Head of caudate nucleus (tissue), 42 donors: ENCODE results near the gene APOE.
A peak's percentile ranks its signal among the peaks of the same experiment; 100 is the strongest.

Experiments
- DNase-seq, 42 donors: peaks; one replicate each; pipeline versions ENCODE4 v3.0.0 to v3.0.0-alpha.2; 2020 to 2021; ENCODE audit warnings: mixed read lengths in 7 of 42
- intact Hi-C: fragments of 100-400 bp; cut with DNase I; formaldehyde crosslinking; loops from one replicate; pipeline ENCODE4 v1.15.0; 2022

APOE gene

GRCh38 chr19:44939668-44940067 is 34.1 kb downstream of the APOE start:
- intact Hi-C loops, result no loop called here

GRCh38 chr19:44942067-44942571 is 36.5 kb downstream of the APOE start, which contains the start of gene APOC4:
TSS of gene APOC4 (plus strand) at chr19:44942237. CDS start at chr19:44942278, 41 bp downstream.
- intact Hi-C loops, result no loop called here
- no peak for DNase-seq

More at GRCh38 chr19:44939668-44940067, 34.1 kb downstream of the APOE start:
- DNase-seq, result no peak

DNA sequence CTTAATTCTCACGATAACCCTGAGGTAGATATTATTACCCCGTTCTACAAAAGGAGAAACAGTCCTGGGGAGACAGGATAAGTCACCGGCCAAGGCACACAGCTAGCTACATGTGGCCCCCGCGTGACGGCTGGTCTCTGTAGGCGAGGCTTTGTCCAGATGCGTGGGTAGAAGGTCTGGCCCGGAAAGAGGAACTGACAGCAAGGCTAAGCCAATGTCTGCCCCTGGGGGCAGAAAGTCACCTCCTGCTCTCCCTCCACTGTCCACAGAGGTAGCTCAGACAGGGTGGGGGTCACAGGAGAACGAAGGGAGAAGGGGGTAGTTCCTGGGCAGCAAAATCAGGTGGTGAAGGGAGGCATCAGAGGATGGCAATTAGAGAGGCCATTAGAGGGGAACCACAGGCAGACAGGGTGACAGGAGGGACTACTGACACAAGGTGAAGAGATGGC is 38.2 kb downstream of the APOE start:
- DNase-seq, result peak; percentile 19 to 82 (median 62)
- intact Hi-C loops, result no loop called here

- peak in 6 of 42 donors; percentile 16 to 56 (median 29) for DNase-seq
Observed at GRCh38 chr19:44947041-44947581, 41.5 kb downstream of the APOE start.

DNA sequence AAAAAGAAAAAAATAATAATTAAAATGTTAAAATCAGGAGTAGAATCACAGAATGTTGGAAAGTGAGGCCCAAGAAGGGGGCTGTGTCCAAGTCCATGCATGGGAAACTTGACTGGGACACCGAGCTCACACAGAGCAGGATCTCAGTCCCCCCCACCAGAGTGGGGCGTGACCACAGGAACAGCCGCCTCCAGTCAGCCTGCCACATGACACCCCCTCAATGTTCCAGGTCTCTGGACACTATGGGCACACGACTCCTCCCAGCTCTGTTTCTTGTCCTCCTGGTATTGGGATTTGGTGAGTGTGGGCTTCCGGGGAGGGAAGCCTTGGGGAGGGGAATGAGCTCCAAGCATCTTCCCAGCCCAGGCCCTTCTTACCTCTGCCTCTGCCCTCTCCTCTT is 42.6 kb downstream of the APOE start:
- intact Hi-C loops, result no loop called here
- DNase-seq, result peak in 1 of 42 donors; percentile 10

More at GRCh38 chr19:44947041-44947581, 41.5 kb downstream of the APOE start:
- intact Hi-C loops, result no loop called here

DNA sequence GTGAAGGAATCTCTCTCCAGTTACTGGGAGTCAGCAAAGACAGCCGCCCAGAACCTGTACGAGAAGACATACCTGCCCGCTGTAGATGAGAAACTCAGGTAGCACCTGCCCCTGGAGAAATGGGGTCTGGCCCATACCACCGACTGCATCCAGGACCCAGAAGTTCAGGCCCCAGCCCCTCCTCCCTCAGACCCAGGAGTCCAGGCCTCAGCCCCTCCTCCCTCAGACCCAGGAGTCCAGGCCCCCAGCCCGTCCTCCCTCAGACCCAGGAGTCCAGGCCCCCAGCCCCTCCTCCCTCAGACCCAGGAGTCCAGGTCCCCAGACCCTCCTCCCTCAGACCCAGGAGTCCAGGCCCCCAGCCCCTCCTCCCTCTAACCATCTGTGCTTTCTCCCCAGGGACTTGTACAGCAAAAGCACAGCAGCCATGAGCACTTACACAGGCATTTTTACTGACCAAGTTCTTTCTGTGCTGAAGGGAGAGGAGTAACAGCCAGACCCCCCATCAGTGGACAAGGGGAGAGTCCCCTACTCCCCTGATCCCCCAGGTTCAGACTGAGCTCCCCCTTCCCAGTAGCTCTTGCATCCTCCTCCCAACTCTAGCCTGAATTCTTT is 43.3 kb downstream of the APOE start:
- intact Hi-C loops, result no loop called here

GRCh38 chr19:44949550-44949949 is 44.0 kb downstream of the APOE start:
- intact Hi-C loops, result no loop called here
- DNase-seq, result no peak

More for the DNA sequence above, 43.3 kb downstream of the APOE start:
- DNase-seq, result no peak

GRCh38 chr19:44951179-44952159 is 45.9 kb downstream of the APOE start:
- peak; percentile 55 to 91 (median 77) for DNase-seq
- intact Hi-C loops, result loop anchor here (5.0 kb wide), 1 partner anchor 49 kb away; no protein-coding TSS in a partner anchor

DNA sequence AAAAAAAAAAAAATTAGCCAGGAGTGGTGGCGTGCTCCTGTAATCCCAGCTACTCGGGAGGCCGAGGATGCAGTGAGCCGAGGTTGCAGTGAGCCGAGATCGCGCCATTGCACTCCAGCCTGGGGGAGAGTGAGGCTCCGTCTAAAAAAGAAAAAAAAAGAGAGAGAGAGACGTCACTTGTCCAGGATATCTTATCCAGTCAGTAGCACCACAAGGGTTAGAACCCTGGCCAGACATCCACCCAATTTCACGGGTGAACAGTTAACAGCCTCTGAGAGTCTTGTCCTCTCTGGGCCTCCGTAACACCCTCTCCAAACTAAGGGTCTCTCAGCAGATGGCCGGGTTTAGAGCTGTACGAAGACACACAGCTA is 48.7 kb downstream of the APOE start:
- DNase-seq, result peak in 1 of 42 donors; percentile 39
- intact Hi-C loops, result loop anchor here (5.0 kb wide), 1 partner anchor 52 kb away; no protein-coding TSS in a partner anchor

DNA sequence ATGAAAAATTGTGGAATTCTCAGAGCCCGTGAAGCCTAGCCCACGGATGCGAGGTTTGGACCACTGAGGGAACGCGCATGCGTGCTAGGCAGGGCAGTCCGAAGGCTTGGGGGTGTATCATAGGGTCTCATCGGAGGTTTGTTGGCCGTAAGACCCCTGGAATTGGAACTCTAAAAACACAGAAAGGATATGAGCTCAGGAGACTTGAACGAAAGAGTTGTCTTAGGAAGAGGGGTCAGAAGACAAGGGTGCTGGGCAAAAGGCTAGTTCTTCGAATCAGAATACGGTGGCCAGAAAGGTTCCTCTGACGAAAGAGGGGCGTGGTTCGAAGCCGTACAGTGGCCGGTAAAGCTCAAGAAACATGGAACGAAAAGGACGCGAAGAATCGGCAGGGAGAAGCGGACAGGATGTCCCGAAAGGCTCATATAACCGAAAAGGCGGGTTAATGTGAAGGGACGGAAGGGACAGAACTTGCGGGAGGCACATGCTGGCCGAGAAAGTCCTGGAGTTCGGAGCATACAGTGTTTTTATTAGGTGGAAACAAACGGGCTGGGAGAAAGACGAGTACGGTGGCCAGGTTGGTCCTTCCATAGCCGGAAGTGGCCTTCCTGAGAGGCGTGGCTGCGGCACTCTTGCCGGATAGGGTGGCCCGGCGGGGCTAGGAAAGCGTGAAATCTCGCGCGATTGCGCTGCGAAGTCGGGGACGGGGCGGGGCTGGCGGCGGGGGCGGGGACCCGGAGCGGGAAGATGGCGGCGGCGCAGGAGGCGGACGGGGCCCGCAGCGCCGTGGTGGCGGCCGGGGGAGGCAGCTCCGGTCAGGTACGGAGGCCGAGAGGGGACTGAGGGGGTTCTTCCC is 49.3 kb downstream of the APOE start, which contains the start of gene CLPTM1:
TSS of gene CLPTM1 (plus strand) at position 732 of the 856 bp plus-strand sequence. CDS start at position 748, 16 bp downstream.
- peak; percentile 90 to 98 (median 97) for DNase-seq
- intact Hi-C loops, result loop anchor here (5.0 kb wide), 1 partner anchor 53 kb away; no protein-coding TSS in a partner anchor

DNA sequence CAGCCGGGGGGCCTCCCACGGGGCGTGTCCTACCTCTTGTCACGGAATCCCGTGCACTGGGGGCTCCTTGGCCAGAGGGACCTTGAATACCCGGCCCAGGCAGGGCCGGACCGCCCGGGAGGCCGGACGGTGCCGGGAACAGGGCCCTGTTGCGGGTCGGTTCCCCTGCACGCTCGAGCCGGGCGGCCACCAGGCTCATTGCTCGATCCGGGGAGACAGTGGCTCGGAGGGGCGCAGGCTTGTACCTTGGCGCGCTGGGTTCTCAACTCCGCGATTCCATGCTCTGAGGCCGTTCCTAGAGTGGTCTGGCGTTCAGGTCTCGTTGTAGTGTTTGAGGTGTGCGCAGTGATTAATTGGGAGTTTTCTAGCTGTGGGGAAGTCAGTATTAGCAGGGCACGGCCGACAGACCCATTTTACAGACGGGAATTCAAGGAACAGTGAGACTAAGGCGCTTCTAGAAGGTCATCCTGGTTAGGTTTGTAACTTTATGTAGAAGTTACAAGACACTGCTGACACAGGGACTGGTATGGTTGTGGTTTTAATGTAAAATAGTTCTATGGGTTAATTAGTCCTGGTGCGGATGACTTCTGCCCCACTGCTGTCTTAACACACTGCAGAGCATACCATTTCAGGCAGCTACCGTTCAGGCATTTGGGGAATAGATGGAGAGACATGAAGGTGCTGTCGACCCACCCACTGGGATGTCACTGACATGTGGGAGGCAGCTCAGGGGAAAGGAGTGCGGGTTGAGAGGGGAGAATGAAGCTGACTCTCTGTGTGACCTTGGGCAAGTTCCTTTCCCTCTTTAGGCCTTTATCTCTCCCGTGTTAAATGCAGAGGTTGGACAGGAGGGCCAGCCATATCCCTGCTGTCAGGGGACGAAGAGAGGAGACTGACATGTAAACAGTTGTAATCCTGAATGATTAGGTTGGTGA is 50.2 kb downstream of the APOE start:
- intact Hi-C loops, result no loop called here
- DNase-seq, result peak in 33 of 42 donors; percentile 13 to 77 (median 50)

- intact Hi-C loops, result no loop called here
Observed at GRCh38 chr19:44957526-44957925, 51.9 kb downstream of the APOE start.

GRCh38 chr19:44958090-44958489 is 52.5 kb downstream of the APOE start:
- intact Hi-C loops, result no loop called here
- peak in 1 of 42 donors; percentile 33 for DNase-seq

More at GRCh38 chr19:44957526-44957925, 51.9 kb downstream of the APOE start:
- DNase-seq, result no peak
